K562 (cell line): ENCODE measurements around the gene KIF14. TPM values are rescaled to one million over a fixed set of nuclear protein-coding genes. Genes with fewer than 3 reads are reported as not detected.

Source experiments
- CBX5 ChIP-seq: IDR thresholded peaks from 2 replicates; pipeline ENCODE4 v1.6.1; 2014; ENCODE audit warnings: low read depth, borderline replicate concordance
- CXXC5 ChIP-seq: fragments of 250-450 bp; sonication (Bioruptor Pico); IDR thresholded peaks from 2 replicates; pipeline ENCODE4 v1.8.0; 2022; ENCODE audit warnings: inconsistent platforms, mild to moderate bottlenecking, moderate library complexity
- ELF2 ChIP-seq: fragments of 250-450 bp; sonication (Bioruptor Pico); IDR thresholded peaks from 2 replicates; pipeline ENCODE4 v1.5.0; 2021; ENCODE audit warnings: mild to moderate bottlenecking
- GTF2E2 ChIP-seq: fragments of 200-800 bp; sonication (Bioruptor generic); IDR thresholded peaks from 2 replicates; pipeline ENCODE4 v1.6.1; 2016; ENCODE audit warnings: missing genetic modification characterization, missing compliant biosample characterization
- HNRNPL ChIP-seq: fragments of 200-400 bp; formaldehyde crosslinking; IDR thresholded peaks from 2 replicates; pipeline ENCODE4 v1.6.1; 2017; ENCODE audit warnings: low read depth, mild to moderate bottlenecking, low read length
- MTF1 ChIP-seq: fragments of 250-450 bp; sonication (Bioruptor Pico); IDR thresholded peaks from 2 replicates; pipeline ENCODE4 v1.9.0; 2021; ENCODE audit warnings: moderate library complexity, mild to moderate bottlenecking, inconsistent platforms, borderline replicate concordance
- NBN ChIP-seq: fragments of 450-650 bp; IDR thresholded peaks from 2 replicates; pipeline ENCODE4 v1.6.1; 2016; ENCODE audit warnings: low read depth, mild to moderate bottlenecking
- NR0B1 ChIP-seq: fragments of 450-650 bp; IDR thresholded peaks from one replicate; pipeline ENCODE4 v1.6.1; 2018; ENCODE audit warnings: mild to moderate bottlenecking, moderate library complexity; ENCODE audit not compliant: partially characterized antibody
- NR2F6 ChIP-seq: fragments of 450-650 bp; formaldehyde crosslinking; IDR thresholded peaks from 2 replicates; pipeline ENCODE4 v1.4.0; 2020; ENCODE audit warnings: mild to moderate bottlenecking
- PBX2 ChIP-seq, 2 experiments: IDR thresholded peaks in 1 of 2; conservative IDR thresholded peaks in 1 of 2; 2 replicates each; pipeline ENCODE4 v1.6.1; 2016; ENCODE audit warnings: low read depth in 2 of 2, mild to moderate bottlenecking in 1 of 2, missing compliant biosample characterization in 1 of 2, missing genetic modification characterization in 1 of 2, moderate library complexity in 1 of 2
- SETDB1 ChIP-seq: IDR thresholded peaks from one replicate; pipeline ENCODE4 v1.6.1; 2012; ENCODE audit warnings: low read length, control low read depth, inconsistent platforms
- TAF7 ChIP-seq: fragments of 450-650 bp; IDR thresholded peaks from 2 replicates; pipeline ENCODE4 v1.6.1; 2016; ENCODE audit warnings: missing genetic modification characterization, missing compliant biosample characterization
- ZEB2 ChIP-seq: fragments of 450-650 bp; IDR thresholded peaks from 2 replicates; pipeline ENCODE4 v1.6.1; 2016
- ZKSCAN1 ChIP-seq: fragments of 150-350 bp; IDR thresholded peaks from 2 replicates; pipeline ENCODE4 v1.6.1; 2016; ENCODE audit warnings: low read depth, low read length
- ZNF407 ChIP-seq: fragments of 450-650 bp; IDR thresholded peaks from 2 replicates; pipeline ENCODE4 v1.6.1; 2016; ENCODE audit warnings: low read depth
- polyA plus RNA-seq, 8 experiments: library from polyadenylated mRNA; depleted of rRNA in 4 of 8; stranded (reverse) in 5 of 8; unstranded in 3 of 8; fragments of >200 nt; fragmentation: Nextera tagmentation in 2 of 8; fragmentation: Illumina TruSeq in 1 of 8; extraction: Ambion mirVana in 2 of 8; extraction: Trizol in 1 of 8; gene quantifications; 2 replicates each; pipeline versions ENCODE4 v1.2.1 to v1.2.3, GENCODE V29; 2011 to 2014; ENCODE audit warnings: inconsistent platforms in 1 of 8, missing spikeins in 1 of 8
- total RNA-seq, 7 experiments: library from RNA; depleted of rRNA in 6 of 7; stranded (reverse); fragments of >200 nt in 6 of 7; fragmentation: Illumina TruSeq in 2 of 7; extraction: Trizol in 2 of 7; gene quantifications; 2 replicates each; pipeline versions ENCODE4 v1.2.1 to v1.2.3, GENCODE V29; 2011 to 2021; ENCODE audit warnings: low replicate concordance in 1 of 7

The KIF14 gene
- total and polyA plus RNA-seq, 9 of the 15 experiments (the other 6 are each of a cell fraction or from before 2014, with no cell fraction given) = 11.5 to 47.4 (median 29.0) TPM

GRCh38 chr1:200669314-200670241, 49.0 kb upstream of the KIF14 start, which contains the start of gene DDX59 (continued):
- no peak for TF ChIP-seq PBX2 (CRISPR knock-in tag; IDR thresholded peaks at IDR 0.05; ENCODE audit: low read depth)
- no peak for TF ChIP-seq PBX2 (tag; conservative IDR thresholded peaks at IDR 0.05; ENCODE audit: low read depth)
- peak; percentile 85 for TF ChIP-seq ELF2
- TF ChIP-seq CBX5 = peak; percentile 36; the same call in 1 of the 2 replicates
- no peak for TF ChIP-seq SETDB1
- no peak for TF ChIP-seq NR2F6 (CRISPR knock-in tag)
- TF ChIP-seq MTF1 (CRISPR knock-in tag) = no peak
- peak; percentile 87 for TF ChIP-seq GTF2E2 (tag)
- TF ChIP-seq ZNF407 = no peak
- TF ChIP-seq NR0B1 = no peak
- no peak; the same call in 1 of the 2 replicates for TF ChIP-seq ZEB2
- TF ChIP-seq ZKSCAN1 = no peak; the same call in 1 of the 2 replicates
- peak; percentile 98 for TF ChIP-seq HNRNPL
- TF ChIP-seq NBN = peak; percentile 58; the same call in 1 of the 2 replicates
- peak; percentile 97 for TF ChIP-seq CXXC5 (CRISPR knock-in tag)
- peak; percentile 69; the same call in 1 of the 2 replicates for TF ChIP-seq TAF7 (tag)
